ENCODE measurements around the gene SLC15A5. TPM values are rescaled to one million over a fixed set of nuclear protein-coding genes. Genes with fewer than 3 reads are reported as not detected.

The SLC15A5 gene
- total RNA-seq, 3 donors from 2014 or later: not detected

DNA sequence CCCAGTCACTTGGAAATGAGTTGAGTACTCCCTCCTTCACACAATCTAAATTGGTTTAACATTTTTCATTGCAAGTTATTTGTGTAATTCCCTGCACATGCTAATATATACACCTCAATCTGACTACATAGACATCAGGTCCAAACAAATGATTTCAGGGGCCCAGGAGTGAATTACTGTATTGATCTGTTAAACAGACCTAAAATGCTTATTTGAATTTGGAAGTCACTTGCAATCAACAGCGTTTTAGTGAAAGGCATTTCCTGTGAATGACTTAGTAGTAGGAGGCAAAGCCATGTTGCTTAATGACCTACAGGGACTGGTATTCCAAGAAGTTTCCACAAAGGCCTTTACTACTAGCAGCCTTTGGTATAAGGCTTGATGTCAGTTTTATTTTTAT is 22.6 kb upstream of the SLC15A5 start:
- no peaks in the 10 kb centered on the region for H3K36me3 ChIP-seq
- intact Hi-C loops (cut with DNase I; ENCODE audit: low total_unique reads): no loop called here
- no peak for DNase-seq (ENCODE audit: low spot score in 2 of 2)

DNA sequence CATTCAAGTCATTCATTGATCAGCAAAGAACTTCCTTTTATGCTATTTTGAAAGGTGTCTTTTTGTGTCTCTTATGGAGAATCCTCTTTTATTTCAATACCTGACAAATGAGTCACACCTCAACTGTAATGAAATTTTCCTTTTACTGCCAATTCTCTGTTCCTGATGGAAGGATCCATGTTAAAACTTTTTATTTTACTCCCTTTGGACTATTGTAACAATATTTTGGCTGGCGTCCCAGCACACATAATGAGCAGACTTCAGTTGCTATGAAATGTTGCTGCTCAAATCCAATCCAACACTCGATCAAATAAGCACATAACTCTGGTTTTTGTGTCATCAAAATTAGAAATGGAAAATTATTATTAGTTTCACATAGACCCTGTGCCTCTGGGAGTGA is 21.9 kb upstream of the SLC15A5 start:
- DNase-seq (ENCODE audit: low spot score in 2 of 2): no peak
- H3K36me3 ChIP-seq: no peaks in the 10 kb centered on the region
- H3K4me3 ChIP-seq: no peak overlapping the region
- H3K27me3 ChIP-seq: no peaks in the 10 kb centered on the region
- intact Hi-C loops (cut with DNase I; ENCODE audit: low total_unique reads): no loop called here
- TF ChIP-seq POLR2AphosphoS5 (IDR thresholded peaks at IDR 0.05) (no peak), POLR2A (IDR thresholded peaks at IDR 0.05) (no peak)
- TF ChIP-seq, protein P1, sequence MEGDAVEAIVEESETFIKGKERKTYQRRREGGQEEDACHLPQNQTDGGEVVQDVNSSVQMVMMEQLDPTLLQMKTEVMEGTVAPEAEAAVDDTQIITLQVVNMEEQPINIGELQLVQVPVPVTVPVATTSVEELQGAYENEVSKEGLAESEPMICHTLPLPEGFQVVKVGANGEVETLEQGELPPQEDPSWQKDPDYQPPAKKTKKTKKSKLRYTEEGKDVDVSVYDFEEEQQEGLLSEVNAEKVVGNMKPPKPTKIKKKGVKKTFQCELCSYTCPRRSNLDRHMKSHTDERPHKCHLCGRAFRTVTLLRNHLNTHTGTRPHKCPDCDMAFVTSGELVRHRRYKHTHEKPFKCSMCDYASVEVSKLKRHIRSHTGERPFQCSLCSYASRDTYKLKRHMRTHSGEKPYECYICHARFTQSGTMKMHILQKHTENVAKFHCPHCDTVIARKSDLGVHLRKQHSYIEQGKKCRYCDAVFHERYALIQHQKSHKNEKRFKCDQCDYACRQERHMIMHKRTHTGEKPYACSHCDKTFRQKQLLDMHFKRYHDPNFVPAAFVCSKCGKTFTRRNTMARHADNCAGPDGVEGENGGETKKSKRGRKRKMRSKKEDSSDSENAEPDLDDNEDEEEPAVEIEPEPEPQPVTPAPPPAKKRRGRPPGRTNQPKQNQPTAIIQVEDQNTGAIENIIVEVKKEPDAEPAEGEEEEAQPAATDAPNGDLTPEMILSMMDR (IDR thresholded peaks at IDR 0.05): no peak
- H3K27ac ChIP-seq: no peak overlapping the region
- no peaks in the 10 kb centered on the region for H3K4me1 ChIP-seq
- no peaks in the 10 kb centered on the region for H3K9me3 ChIP-seq

More for the DNA sequence above, 22.6 kb upstream of the SLC15A5 start:
- peak overlapping the region in 1 of 2 donors; percentile 55 for H3K27ac ChIP-seq
- H3K9me3 ChIP-seq: no peaks in the 10 kb centered on the region
- TF ChIP-seq POLR2A (IDR thresholded peaks at IDR 0.05): no peak
- TF ChIP-seq, protein P1 (IDR thresholded peaks at IDR 0.05): no peak
- H3K27me3 ChIP-seq: no peaks in the 10 kb centered on the region
- no peaks in the 10 kb centered on the region for H3K4me1 ChIP-seq
- H3K4me3 ChIP-seq: no peak overlapping the region

DNA sequence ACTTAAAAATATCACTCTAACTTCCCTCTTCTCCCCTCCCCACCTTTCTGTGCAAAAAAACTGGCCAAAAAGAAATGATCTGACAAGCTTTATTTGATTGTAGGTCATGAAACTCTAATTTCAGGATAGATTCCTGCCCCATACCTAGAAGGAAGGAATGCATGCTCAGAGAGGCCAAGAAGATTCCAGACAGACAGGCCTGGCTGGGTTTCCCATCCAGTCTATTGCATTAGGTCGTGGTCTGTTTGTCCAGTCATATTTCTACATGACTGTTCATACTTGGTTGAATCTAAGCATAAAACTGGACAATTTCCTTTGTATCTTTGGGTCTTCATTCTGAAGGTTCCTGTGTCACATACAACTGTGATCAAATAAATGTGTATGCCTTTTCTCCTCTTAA is 20.0 kb upstream of the SLC15A5 start:
- TF ChIP-seq POLR2A (IDR thresholded peaks at IDR 0.05) (no peak), POLR2AphosphoS5 (IDR thresholded peaks at IDR 0.05) (no peak)
- TF ChIP-seq, protein P1 (IDR thresholded peaks at IDR 0.05): no peak
- intact Hi-C loops (cut with DNase I; ENCODE audit: low total_unique reads): no loop called here
- no peak overlapping the region for H3K27ac ChIP-seq
- no peaks in the 10 kb centered on the region for H3K4me1 ChIP-seq
- no peaks in the 10 kb centered on the region for H3K36me3 ChIP-seq
- H3K4me3 ChIP-seq: no peak overlapping the region
- H3K9me3 ChIP-seq: no peaks in the 10 kb centered on the region
- no peaks in the 10 kb centered on the region for H3K27me3 ChIP-seq
- no peak for DNase-seq (ENCODE audit: low spot score in 2 of 2)

DNA sequence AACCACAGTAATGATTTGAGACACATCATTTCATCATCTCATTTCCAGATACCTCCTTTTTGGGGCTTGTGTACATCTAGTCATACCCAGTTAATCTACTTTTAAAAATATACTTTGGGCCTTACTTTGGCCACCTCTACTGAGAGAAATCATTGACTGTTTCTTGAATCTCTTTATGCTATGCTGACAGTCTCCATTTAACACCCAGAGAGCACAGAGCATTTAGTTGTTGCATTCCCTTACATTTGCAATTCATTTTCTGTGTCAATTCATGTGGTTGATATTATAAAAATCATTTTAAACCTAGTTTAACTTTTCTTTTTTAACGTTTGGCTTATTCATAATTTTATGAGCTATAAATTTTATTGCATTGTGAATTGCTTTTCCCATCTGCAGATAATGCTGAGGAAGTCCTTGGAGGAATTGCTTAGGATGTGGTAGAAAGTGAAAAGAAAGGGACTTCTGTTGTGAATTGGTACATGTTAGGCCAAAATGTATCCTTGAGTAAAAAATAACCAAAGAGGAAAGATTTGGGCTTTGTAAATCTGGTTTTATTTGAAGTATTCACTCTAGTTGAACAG is 17.0 kb upstream of the SLC15A5 start:
- Histone ChIP-seq H3K4me1 (no peaks in the 10 kb centered on the region), H3K27me3 (no peaks in the 10 kb centered on the region), H3K27ac (no peak overlapping the region), H3K9me3 (no peaks in the 10 kb centered on the region), H3K36me3 (no peaks in the 10 kb centered on the region), H3K4me3 (no peak overlapping the region)
- intact Hi-C loops (cut with DNase I; ENCODE audit: low total_unique reads): no loop called here
- no peak for DNase-seq (ENCODE audit: low spot score in 2 of 2)
- TF ChIP-seq POLR2AphosphoS5 (IDR thresholded peaks at IDR 0.05): no peak
- no peak for TF ChIP-seq POLR2A (IDR thresholded peaks at IDR 0.05)
- TF ChIP-seq, protein P1 (IDR thresholded peaks at IDR 0.05): no peak

DNA sequence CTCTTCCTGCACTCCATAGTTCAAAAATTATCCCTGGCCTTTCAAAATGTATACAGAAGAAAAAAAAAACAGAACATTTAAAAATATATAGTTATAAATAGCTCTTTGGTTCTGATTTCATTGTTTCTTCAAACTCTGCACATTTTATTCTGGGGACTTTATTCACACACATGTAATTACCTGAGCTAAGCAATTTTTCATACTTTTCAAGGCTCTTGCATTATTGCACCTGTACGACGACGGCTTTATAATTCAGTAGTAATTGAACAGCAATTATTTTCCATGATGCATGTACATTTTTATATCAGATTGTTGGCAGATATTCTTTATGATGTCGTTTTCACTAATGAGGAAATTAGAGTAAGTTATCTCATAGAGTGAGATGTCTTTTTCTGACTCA is 13.5 kb upstream of the SLC15A5 start:
- no peaks in the 10 kb centered on the region for H3K27me3 ChIP-seq
- H3K9me3 ChIP-seq: no peaks in the 10 kb centered on the region
- TF ChIP-seq POLR2AphosphoS5 (IDR thresholded peaks at IDR 0.05): no peak
- TF ChIP-seq, protein P1 (IDR thresholded peaks at IDR 0.05): no peak
- no peak for TF ChIP-seq POLR2A (IDR thresholded peaks at IDR 0.05)
- intact Hi-C loops (cut with DNase I; ENCODE audit: low total_unique reads): no loop called here
- H3K4me1 ChIP-seq: no peaks in the 10 kb centered on the region
- DNase-seq (ENCODE audit: low spot score in 2 of 2): no peak
- no peak overlapping the region for H3K27ac ChIP-seq
- H3K36me3 ChIP-seq: no peaks in the 10 kb centered on the region
- H3K4me3 ChIP-seq: no peak overlapping the region

All from breast epithelium (tissue), 4 donors.